GM12878 (cell line): ENCODE measurements around the gene IMPACT. TPM values are rescaled to one million over a fixed set of nuclear protein-coding genes. Genes with fewer than 3 reads are reported as not detected.

Source experiments
- ATAC-seq: fragments of 200-7000 bp; cut with Tn5 transposase; 3 replicates; pipeline ENCODE4 v1.9.1; 2020; ENCODE audit warnings: mild to moderate bottlenecking, moderate library complexity
- BruUV-seq: library from RNA; stranded (reverse); fragments of 400-500 nt; replicated peaks from 2 replicates; lab custom pipeline; 2021; lab: Mats Ljungman, UMichigan
- CTCF ChIA-PET: fragments of 300-600 bp; sonication (Branson Sonifier 250); formaldehyde crosslinking; extraction: SDS; loops from one replicate; lab custom pipeline; 2021; ENCODE audit warnings: inconsistent platforms; lab: Yijun Ruan, JAX
- POLR2A ChIA-PET: fragments of 350-600 bp; formaldehyde crosslinking; extraction: SDS; loops from one replicate; lab custom pipeline; 2021; ENCODE audit warnings: inconsistent platforms; lab: Charles Lee
- RAD21 ChIA-PET: fragments of 300-600 bp; sonication (Branson Sonifier 250); formaldehyde crosslinking; loops from one replicate; lab custom pipeline; 2023; ENCODE audit warnings: antibody characterized with exemption; ENCODE audit not compliant: unreplicated experiment; lab: Charles Lee
- SMC1A ChIA-PET: fragments of 300-600 bp; sonication (Branson Sonifier 250); formaldehyde crosslinking; loops from one replicate; lab custom pipeline; 2023; ENCODE audit not compliant: unreplicated experiment, uncharacterized antibody; lab: Charles Lee
- DNase-seq: peaks from one replicate; pipeline ENCODE4 v3.0.0-alpha.2; 2011; ENCODE audit warnings: low read depth, low spot score
- FAIRE-seq: peaks from 3 replicates; lab custom pipeline; 2011; peaks lifted over from hg19 to GRCh38; lab: Jason Lieb, UNC
- H2AFZ ChIP-seq: 2 replicates; pipeline ENCODE4 v1.6.0; 2011; ENCODE audit warnings: low read depth, low read length, control low read depth; ENCODE audit not compliant: control insufficient read depth
- H3K27ac ChIP-seq: 2 replicates; pipeline ENCODE4 v1.5.1; 2011; ENCODE audit warnings: control low read depth; ENCODE audit not compliant: control insufficient read depth, insufficient read depth
- H3K27me3 ChIP-seq, 2 experiments: replicated peaks in 1 of 2; 2 replicates each; pipeline versions ENCODE4 v1.6.0 to v1.6.1; 2011; ENCODE audit warnings: low read length in 1 of 2; ENCODE audit not compliant: control insufficient read depth in 2 of 2, insufficient read depth in 2 of 2
- H3K36me3 ChIP-seq, 2 experiments: 2 replicates each; pipeline ENCODE4 v1.5.1; 2011; ENCODE audit warnings: low read length in 1 of 2; ENCODE audit not compliant: control insufficient read depth in 2 of 2, insufficient read depth in 2 of 2
- H3K4me1 ChIP-seq: 2 replicates; pipeline ENCODE4 v1.6.1; 2011; ENCODE audit warnings: mild to moderate bottlenecking, low read length, moderate library complexity, mixed read lengths; ENCODE audit not compliant: control insufficient read depth, insufficient read depth
- H3K4me2 ChIP-seq: 2 replicates; pipeline ENCODE4 v1.6.0; 2011; ENCODE audit warnings: control low read depth; ENCODE audit not compliant: control insufficient read depth, insufficient read depth
- H3K4me3 ChIP-seq: fragments of 200-600 bp; sonication (generic); 2 replicates; pipeline ENCODE4 v1.5.1; 2016
- H3K79me2 ChIP-seq: 2 replicates; pipeline ENCODE4 v1.6.0; 2011; ENCODE audit warnings: low read length; ENCODE audit not compliant: control insufficient read depth, insufficient read depth
- H3K9ac ChIP-seq: 2 replicates; pipeline ENCODE4 v1.8.0; 2011; ENCODE audit warnings: low read length, control low read depth, mixed read lengths; ENCODE audit not compliant: control insufficient read depth, insufficient read depth
- H3K9me3 ChIP-seq: replicated peaks from 3 replicates; pipeline ENCODE4 v1.5.1; 2011; ENCODE audit warnings: mild to moderate bottlenecking, low read length; ENCODE audit not compliant: control insufficient read depth, insufficient read depth
- H4K20me1 ChIP-seq: 2 replicates; pipeline ENCODE4 v1.6.0; 2011; ENCODE audit not compliant: control insufficient read depth, insufficient read depth
- BCL3 ChIP-seq: IDR thresholded peaks from 2 replicates; pipeline ENCODE4 v1.6.1; 2011; ENCODE audit warnings: borderline replicate concordance, low read depth, mild to moderate bottlenecking, moderate library complexity, low read length; ENCODE audit not compliant: insufficient read depth, poor library complexity, severe bottlenecking
- CREM ChIP-seq: IDR thresholded peaks from 2 replicates; pipeline ENCODE4 v1.6.1; 2014; ENCODE audit warnings: antibody characterized with exemption, low read depth
- EP300 ChIP-seq, 2 experiments: fragments of 150-350 bp in 1 of 2; IDR thresholded peaks; 2 replicates each; pipeline ENCODE4 v1.6.1; 2011 to 2012; ENCODE audit warnings: low read depth in 2 of 2, low read length in 2 of 2, borderline replicate concordance in 1 of 2, improper control_type of control experiment in 1 of 2, inconsistent platforms in 1 of 2; ENCODE audit not compliant: control insufficient read depth in 1 of 2
- ESRRA ChIP-seq: IDR thresholded peaks from 2 replicates; pipeline ENCODE4 v1.6.1; 2012; ENCODE audit warnings: mild to moderate bottlenecking, low read length, improper control_type of control experiment
- HDAC6 ChIP-seq: fragments of 200-600 bp; sonication (generic); IDR thresholded peaks from one replicate; pipeline ENCODE4 v1.8.0; 2017; ENCODE audit warnings: antibody characterized with exemption; ENCODE audit not compliant: unreplicated experiment
- JUNB ChIP-seq: IDR thresholded peaks from 2 replicates; pipeline ENCODE4 v1.6.1; 2016; ENCODE audit warnings: antibody characterized with exemption, mild to moderate bottlenecking
- MLLT1 ChIP-seq: fragments of 450-650 bp; IDR thresholded peaks from 2 replicates; pipeline ENCODE4 v1.6.1; 2016; ENCODE audit warnings: mild to moderate bottlenecking
- POLR2AphosphoS5 ChIP-seq: IDR thresholded peaks from 2 replicates; pipeline ENCODE4 v1.6.1; 2011; ENCODE audit warnings: mild to moderate bottlenecking, low read length, inconsistent platforms
- RUNX3 ChIP-seq: IDR thresholded peaks from 2 replicates; pipeline ENCODE4 v1.6.1; 2012; ENCODE audit warnings: low read length, inconsistent platforms
- SMAD5 ChIP-seq: IDR thresholded peaks from 2 replicates; pipeline ENCODE4 v1.6.1; 2016; ENCODE audit warnings: antibody characterized with exemption, low read depth
- SP1 ChIP-seq: IDR thresholded peaks from one replicate; pipeline ENCODE4 v1.6.1; 2011; ENCODE audit warnings: low read depth, low read length
- SREBF1 ChIP-seq: IDR thresholded peaks from 2 replicates; pipeline ENCODE4 v1.6.1; 2012; ENCODE audit warnings: mild to moderate bottlenecking, low read length
- SUZ12 ChIP-seq: fragments of 200-600 bp; sonication (generic); IDR thresholded peaks from one replicate; pipeline ENCODE4 v1.6.1; 2018; ENCODE audit warnings: antibody characterized with exemption, mild to moderate bottlenecking; ENCODE audit not compliant: unreplicated experiment
- YBX1 ChIP-seq: fragments of 450-650 bp; IDR thresholded peaks from 2 replicates; pipeline ENCODE4 v1.6.1; 2016; ENCODE audit warnings: antibody characterized with exemption
- ZBTB4 ChIP-seq: fragments of 450-650 bp; formaldehyde crosslinking; IDR thresholded peaks from 2 replicates; pipeline ENCODE4 v1.4.0; 2022; ENCODE audit warnings: mild to moderate bottlenecking, moderate library complexity
- WGBS: methylation state at CpG from one replicate; pipeline ENCODE4 v1.1.6; 2016; ENCODE audit warnings: low lambda C conversion rate; ENCODE audit not compliant: insufficient replicate concordance, insufficient coverage; ENCODE audit errors: missing lambda C conversion rate; 5-methylcytosine and 5-hydroxymethylcytosine counted together
- in situ Hi-C: fragments of 300-500 bp; cut with MboI; formaldehyde crosslinking; loops from 9 replicates; pipeline ENCODE4 v1.14.3; 2018; ENCODE audit warnings: mixed read lengths
- intact Hi-C: fragments of 100-400 bp; cut with micrococcal nuclease; formaldehyde crosslinking; loops from one replicate; pipeline ENCODE4 v1.14.2; 2022; ENCODE audit not compliant: unreplicated experiment
- polyA plus RNA-seq, 11 experiments: library from polyadenylated mRNA; depleted of rRNA in 4 of 11; unstranded in 6 of 11; stranded (reverse) in 5 of 11; fragments of >200 nt; fragmentation: Nextera tagmentation in 4 of 11; fragmentation: Illumina TruSeq in 1 of 11; extraction: Ambion mirVana in 4 of 11; extraction: Trizol in 1 of 11; gene quantifications; 1 replicate in 1 of 11; 2 replicates in 10 of 11; pipeline versions ENCODE4 v1.2.1 to v1.2.3, GENCODE V29; 2011 to 2016; ENCODE audit warnings: inconsistent platforms in 2 of 11, missing spikeins in 2 of 11, low read depth in 1 of 11
- total RNA-seq, 4 experiments: library from RNA; depleted of rRNA in 3 of 4; stranded (reverse); fragments of >200 nt in 3 of 4; fragmentation: Illumina TruSeq in 1 of 4; extraction: Trizol in 1 of 4; gene quantifications; 2 replicates each; pipeline versions ENCODE4 v1.2.1 to v1.2.3, GENCODE V29; 2013 to 2021

The IMPACT gene
- total and polyA plus RNA-seq, 10 of the 15 experiments (the other 5 are each of a cell fraction or from before 2014, with no cell fraction given), result 0.10 to 0.84 (median 0.53) TPM

GRCh38 chr18:24395049-24395795 lies 31.2 kb upstream of the IMPACT start (continued):
- TF ChIP-seq MLLT1, result no peak
- TF ChIP-seq, all 136 proteins: peak for 0

- H3K9me3 ChIP-seq, result no peaks in the 10 kb centered on the region
- H3K36me3 ChIP-seq, result no peaks in the 10 kb centered on the region
- intact Hi-C loops (no loop called here), in situ Hi-C loops (no loop called here)
- no peak overlapping the region for H3K4me3 ChIP-seq
- H3K79me2 ChIP-seq, result no peaks in the 10 kb centered on the region
- no TSS peak for BruUV-seq
- ChIA-PET SMC1A (interaction anchor here (0.6 kb wide), 1 partner anchor 214 kb away, joined by 3 read pairs; no protein-coding TSS in a partner anchor), RAD21 (no interaction called here), POLR2A (no interaction called here), CTCF (interaction anchor here (1.5 kb wide), 1 partner anchor 93 kb away, joined by 3 read pairs; no protein-coding TSS in a partner anchor)
- H3K4me2 ChIP-seq, result no peak overlapping the region
- WGBS, result 13% methylated on average over 8 of the region's 8 CpGs
- no peak overlapping the region for H3K9ac ChIP-seq
- no peak overlapping the region for H3K27ac ChIP-seq
- ATAC-seq, result no peak
- no peak overlapping the region for H2AFZ ChIP-seq
- peaks cover 6 to 13% of the 10 kb centered on the region in 2 experiments; a peak in 3 of 4 replicates for H3K27me3 ChIP-seq
- H4K20me1 ChIP-seq, result no peaks in the 10 kb centered on the region
- FAIRE-seq, result no peak
- 0 out of 2 replicates have a peak, but pooled peaks cover 6% of the 10 kb centered on the region for H3K4me1 ChIP-seq
- no peak for DNase-seq
- no peak for TF ChIP-seq SUZ12
- TF ChIP-seq SREBF1, result no peak
- TF ChIP-seq BCL3, result no peak
- no peak for TF ChIP-seq HDAC6
- TF ChIP-seq CREM, result no peak
- no peak for TF ChIP-seq YBX1
- TF ChIP-seq POLR2AphosphoS5, result no peak
- no peak for TF ChIP-seq RUNX3
- TF ChIP-seq SMAD5, result no peak
- TF ChIP-seq SP1, result no peak
- no peak for TF ChIP-seq JUNB
- TF ChIP-seq EP300 (IDR thresholded peaks at IDR 0.05; ENCODE audit: borderline replicate concordance in 1 of 2, control insufficient read depth in 1 of 2, low read depth in 2 of 2, low read length in 2 of 2), result no peak
- TF ChIP-seq ZBTB4, result no peak
- TF ChIP-seq ESRRA, result no peak
Observed at GRCh38 chr18:24396082-24396633, 30.3 kb upstream of the IMPACT start.
